Hypothalamus (tissue), 51 donors: Measurements from ENCODE around the gene CMTM3.
"Not testable (repeated sequence)": the region's sequence is repeated elsewhere in the genome, so short reads cannot be mapped to it uniquely, and the experiment has no call there.

Source experiments
- DNase-seq, 51 donors: peaks; one replicate each; lab custom pipeline; 2025; lab: John Stamatoyannopoulos, UW

CMTM3 gene

DNA sequence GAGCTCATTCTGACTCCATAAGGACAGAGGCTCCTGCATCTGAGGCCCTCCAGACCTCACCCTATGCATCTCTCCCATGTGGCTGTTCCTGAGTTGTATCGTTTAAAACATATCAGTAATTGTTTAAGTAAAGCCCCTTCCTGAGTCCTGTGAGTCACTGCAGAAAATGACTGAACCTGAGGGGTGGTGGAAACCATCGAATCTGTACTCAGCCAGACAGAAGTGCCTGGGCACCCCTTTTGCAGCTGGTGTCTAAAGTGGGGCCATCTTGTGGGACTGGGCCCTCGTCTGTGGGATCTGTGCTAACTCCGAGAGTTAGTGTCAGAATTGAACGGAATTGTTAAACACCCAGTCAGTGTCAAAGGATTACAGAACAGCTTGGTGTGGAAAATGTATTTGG, 25.4 kb downstream of the CMTM3 start:
- no peak for DNase-seq

DNA sequence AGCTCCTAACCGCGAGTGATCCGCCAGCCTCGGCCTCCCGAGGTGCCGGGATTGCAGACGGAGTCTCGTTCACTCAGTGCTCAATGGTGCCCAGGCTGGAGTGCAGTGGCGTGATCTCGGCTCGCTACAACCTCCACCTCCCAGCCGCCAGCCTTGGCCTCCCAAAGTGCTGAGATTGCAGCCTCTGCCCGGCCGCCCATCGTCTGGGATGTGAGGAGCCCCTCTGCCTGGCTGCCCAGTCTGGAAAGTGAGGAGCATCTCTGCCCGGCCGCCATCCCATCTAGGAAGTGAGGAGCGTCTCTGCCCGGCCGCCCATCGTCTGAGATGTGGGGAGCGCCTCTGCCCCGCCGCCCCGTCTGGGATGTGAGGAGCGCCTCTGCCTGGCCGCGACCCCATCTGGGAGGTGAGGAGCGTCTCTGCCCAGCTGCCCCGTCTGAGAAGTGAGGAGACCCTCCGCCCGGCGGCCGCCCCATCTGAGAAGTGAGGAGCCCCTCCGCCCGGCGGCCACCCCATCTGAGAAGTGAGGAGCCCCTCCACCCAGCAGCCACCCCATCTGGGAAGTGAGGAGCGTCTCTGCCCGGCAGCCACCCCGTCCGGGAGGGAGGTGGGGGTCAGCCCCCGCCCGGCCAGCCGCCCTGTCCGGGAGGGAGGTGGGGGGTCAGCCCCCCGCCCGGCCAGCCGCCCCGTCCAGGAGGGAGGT, 26.2 kb downstream of the CMTM3 start:
- not testable (repeated sequence) for DNase-seq

DNA sequence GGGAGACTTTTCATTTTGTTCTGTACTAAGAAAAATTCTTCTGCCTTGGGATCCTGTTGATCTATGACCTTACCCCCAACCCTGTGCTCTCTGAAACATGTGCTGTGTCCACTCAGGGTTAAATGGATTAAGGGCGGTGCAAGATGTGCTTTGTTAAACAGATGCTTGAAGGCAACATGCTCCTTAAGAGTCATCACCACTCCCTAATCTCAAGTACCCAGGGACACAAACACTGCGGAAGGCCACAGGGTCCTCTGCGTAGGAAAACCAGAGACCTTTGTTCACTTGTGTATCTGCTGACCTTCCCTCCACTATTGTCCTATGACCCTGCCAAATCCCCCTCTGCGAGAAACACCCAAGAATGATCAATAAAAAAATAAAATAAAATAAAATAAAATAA, 27.1 kb downstream of the CMTM3 start:
- not testable (repeated sequence) for DNase-seq

DNA sequence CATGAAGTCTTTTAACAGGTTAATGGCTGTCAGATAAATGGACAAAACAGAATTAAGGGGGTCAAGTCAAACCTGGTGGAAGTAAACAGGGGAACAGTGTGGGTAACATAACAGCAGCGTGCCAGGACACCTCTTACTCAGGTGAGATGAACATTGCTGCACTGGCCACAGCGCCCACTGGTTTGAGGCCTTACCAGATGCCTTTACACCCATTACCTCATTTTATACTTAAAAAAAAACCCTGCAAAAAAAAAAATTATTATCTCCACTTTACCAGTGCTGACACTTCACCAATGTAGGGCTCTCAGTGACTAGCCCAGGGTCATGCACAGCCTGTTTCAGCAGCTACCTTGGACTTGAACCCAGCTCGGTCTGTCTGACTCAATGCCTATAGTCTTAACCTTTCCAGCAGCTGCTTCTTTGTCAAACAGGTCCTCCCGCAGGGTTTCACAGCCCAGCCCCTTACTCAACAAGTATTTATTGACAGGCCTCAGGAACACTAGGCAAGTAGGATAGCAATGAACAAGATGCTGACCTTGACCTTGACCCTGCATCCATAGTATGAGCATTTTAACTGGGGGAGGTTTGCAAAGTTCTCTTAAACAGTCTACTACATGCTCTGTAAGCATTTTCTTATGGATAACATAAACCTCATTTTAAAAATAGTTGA, 30.2 kb downstream of the CMTM3 start:
- no peak for DNase-seq

DNA sequence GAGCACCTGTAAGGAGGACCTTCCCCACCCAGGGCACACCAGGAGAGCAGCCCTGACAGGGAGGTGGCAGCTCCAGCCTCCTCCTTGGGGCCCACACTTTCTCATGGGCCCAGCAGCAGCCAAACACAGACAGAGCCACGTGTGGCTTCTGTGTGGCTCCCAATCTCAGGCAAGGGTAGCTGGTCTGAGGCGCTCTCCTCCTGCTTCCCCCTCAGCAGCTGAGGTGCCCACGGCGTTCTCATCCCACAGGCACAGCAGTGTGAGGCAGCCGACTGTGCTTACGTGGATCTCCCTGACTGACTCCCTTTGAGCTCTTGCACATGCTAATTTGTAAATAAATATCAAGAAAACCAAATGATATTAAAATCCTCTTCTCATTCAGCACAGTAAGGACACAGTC, 30.9 kb downstream of the CMTM3 start:
- no peak for DNase-seq

DNA sequence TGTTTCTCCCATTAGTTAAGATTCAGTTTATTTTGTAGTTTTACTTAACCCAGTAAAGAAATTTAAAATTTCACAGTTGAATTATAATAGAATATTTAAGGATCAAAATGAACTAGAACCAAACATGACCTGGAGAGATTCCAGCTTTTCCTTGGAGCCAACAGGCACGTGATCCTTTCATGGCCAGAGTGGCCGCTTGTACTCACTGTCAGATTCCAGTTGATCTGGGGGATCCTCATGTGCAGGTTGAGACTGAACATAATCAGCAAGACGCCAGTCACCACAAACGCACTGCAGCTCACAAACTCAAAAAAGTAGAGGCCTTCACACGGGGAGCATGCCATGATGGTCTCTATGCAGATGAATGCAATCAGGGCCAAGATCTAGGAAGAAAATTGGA, 31.7 kb downstream of the CMTM3 start:
- no peak for DNase-seq

DNA sequence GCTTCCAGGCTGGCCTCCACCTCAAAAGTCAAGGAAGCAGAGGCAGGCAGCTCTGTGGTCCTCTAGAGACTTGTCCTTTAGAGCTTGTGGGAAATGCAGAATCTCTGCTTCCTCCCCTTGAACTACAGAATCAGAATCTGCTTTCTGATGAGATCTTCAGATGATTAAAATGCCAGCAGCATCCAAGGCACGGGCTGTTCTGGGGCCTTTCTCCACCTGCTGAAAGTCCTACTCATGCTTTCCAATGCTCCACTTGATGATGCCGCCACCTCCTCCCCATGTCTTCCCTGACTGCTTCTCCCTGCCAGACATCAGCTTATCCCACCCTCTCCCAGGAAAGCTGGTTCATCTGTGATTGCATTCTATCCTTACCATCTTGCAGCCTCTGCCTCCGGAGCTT, 33.3 kb downstream of the CMTM3 start:
- peak in 1 of 51 donors; percentile 20 for DNase-seq

DNA sequence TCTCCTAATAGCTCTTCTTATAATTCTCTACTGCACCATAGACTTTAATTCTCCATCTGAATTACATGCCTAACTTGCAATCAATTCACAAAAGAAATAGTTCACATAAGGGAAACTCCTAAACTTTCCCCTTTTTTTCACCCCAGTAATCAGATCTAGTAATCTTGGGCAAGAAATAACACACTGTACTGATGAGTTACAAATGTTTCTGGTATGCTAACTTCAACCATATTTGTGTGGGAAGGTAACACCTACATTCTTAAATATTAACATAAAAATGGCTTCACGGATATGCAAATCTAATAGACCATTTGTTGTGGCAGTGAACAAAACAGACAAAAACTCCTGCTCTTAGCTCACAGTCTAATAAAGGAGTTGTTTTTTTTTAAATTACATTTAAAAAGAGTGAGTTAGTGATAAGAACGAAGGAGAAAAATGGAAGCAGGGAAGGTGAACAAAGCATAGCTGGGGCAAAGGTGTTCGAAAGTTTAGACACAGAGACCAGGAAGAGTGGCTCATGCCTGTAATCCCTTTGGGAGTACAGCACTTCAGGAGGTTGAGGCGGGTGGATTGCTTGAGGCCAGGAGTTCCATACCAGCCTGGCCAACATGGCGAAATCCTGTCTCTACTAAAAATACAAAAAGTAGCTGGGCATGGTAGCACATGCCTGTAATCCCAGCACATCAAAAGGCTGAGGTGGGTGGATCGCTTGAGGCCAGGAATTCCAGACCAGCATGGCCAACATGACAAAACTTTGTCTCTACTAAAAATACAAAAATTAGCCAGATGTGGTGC, 34.8 kb downstream of the CMTM3 start:
- no peak for DNase-seq

DNA sequence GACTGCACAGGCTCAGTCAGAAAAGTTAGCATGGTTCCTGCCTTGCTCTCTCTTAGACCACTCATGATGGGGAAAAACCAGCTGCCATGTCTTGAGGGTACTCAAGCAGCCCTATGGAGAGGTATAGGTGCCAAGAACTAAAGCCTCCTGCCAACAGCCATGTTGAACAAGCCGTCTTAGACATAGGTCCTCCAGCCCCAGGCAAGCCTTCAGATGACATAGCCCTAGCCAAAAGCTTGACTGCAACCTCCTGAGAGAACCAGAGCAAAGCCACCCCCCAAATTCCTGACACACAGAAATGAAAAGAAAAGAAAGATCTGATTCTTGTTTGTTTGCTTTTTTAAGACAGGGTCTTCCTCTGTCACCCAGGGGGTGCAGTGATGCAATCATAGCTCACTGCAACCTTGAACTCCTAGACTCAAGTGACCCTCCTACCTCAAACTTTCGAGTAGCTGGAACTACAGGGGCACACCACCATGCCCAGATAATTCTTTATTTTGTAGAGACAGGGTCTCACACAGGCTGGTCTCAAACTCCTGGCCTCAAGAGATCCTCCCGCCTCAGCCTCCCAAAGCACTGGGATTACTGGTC, 36.3 kb downstream of the CMTM3 start:
- no peak for DNase-seq

DNA sequence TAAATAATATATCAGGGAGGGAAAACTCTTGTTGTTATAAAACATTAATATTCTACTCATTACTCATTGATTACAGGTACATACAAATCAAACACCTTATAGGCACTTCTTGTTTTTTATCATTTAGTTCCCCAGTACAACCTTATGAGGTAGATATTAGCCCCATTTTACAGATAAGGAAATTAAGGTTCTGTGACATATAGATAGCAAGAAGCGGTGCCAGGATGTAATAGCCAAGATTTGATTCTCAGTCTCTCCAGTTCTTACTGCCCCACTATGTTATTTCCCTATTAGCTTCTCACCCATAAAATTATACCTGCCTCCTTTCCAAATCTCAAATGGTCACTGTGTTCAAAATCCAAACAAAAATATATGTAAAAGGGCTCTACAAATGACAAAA, 36.9 kb downstream of the CMTM3 start:
- DNase-seq = no peak

DNA sequence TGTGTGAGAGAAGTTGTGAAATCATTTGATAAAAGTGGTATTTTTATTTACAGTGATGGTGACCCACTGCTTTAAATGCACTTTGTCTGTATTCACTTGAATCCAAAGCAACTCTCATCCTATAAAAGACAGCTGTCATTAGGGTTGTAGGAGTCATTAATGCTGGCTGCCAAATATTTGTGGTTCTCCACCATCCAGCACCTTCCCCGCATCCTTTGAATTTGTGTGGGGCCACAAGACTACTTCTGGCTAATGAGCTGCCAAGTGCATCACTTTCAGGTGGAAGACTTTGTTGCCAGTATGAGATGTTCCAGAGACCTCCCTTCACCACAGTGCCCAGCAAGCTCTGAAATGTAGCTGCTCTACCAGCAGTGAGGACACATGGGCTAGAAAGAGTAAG, 43.4 kb downstream of the CMTM3 start:
- DNase-seq = no peak

DNA sequence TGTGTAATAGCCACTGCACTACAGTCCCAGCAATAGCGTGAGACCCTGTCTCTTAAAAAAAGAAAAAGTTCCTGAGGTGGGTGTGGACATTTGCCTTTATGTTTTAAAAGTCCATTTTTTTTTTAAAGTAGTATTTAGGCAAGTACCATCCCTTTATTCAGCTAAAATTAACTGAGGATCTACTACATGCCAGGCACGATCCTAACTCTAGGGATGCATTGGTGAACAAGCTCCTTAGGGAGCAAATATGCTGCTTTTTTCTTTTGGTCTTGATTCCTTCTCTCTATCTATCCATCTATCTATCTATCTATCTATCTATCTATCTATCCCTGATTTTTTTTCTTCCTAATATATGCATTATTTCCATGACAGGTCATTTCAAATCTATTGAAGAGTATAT, 44.7 kb downstream of the CMTM3 start:
- no peak for DNase-seq

DNA sequence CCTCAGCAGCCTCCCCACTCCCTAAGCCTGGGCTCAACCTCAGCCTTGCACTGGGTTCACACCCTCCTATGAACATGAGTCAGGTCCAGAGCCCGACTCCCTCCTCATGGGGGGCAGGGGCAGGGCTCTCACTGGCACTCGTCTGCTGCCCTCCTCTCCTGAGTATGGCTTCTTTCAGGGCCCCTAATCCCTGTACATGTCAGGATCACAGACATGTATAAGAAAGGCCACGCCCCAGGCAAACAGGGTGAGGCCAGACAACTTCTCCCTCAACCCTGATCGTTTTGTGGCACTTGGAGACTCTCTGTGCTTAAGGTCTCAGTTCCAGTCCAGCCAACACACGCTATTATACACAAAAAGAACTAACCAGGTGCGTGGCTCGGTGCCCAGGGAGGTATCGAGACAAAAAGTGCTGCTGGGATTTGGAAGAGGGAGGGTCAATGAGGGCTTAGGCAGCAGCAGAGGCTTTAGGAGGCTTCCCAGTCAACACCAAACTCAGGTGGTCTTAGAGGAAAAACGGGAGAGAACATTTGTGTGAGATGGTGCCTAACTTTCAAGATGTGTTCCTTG, 45.2 kb downstream of the CMTM3 start:
- no peak for DNase-seq

DNA sequence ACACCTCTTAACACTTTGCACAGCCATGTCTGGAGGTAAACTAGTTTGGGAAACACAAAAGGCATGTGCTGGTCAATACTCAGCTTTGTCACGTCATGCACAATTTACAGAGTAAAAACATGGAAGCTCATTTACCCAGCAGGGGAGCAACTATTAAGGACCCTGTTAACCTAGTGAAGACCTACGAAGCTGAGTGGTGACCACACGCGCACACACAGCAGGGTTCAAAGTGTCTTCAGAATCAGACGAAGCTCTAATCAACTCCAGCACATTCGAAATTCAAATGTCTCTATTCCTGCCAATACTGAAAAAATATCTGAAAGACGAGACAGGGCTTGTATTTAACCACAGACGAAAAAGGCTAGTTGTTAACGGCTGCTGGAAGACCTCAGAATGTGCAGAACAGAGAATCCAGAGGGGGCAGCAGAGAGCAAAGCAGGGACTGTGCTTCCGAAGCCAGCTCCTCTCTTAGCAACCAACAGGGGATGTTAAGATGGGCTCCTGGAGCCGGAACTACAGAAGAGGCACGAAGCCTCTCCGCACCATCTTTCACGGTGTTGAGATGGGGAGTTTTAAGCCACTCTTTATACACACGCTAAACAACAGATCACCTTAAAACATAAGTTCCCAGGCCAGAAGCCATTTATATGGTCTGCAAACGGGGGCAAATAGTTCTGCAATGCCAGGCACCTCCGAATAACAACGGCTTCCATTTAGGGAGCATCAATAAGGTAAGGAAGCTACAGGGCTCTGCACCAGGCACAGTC, 46.4 kb downstream of the CMTM3 start:
- peak in 48 of 51 donors; percentile 5 to 92 (median 60) for DNase-seq

DNA sequence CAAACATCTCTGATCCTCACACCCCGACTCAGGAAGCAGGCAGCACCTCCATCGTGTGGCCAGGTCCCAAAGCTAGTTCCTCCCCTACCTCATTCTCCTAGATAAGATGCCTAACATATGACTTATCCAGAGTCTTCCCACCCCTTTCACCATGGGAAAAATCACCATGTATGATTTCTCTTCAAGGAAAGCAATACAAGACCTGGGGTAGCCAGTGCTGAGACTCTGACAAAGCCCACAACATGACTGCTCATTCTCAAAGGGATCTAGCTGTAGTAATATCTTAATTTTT, 46.9 kb downstream of the CMTM3 start:
- no peak for DNase-seq

DNA sequence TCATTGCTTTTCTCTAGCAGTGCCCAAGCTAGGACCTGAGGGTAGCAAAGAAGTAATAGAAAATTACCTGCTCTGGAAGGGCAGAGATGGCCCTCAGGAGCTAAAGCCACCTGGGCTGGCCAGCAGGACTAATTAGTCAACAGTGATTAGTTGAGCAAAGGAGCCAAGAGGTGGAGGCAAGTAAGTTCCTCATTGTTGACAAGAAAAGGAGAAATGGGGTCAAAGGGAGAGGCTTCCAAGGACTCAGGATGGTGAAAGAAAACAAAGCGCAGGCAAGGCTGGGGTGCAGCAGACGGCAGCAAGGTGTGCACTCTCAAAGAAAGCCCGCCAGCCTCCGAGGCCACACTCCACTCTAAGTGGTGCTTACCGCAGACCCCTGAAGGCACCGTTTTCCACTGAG, 47.5 kb downstream of the CMTM3 start:
- DNase-seq = no peak

DNA sequence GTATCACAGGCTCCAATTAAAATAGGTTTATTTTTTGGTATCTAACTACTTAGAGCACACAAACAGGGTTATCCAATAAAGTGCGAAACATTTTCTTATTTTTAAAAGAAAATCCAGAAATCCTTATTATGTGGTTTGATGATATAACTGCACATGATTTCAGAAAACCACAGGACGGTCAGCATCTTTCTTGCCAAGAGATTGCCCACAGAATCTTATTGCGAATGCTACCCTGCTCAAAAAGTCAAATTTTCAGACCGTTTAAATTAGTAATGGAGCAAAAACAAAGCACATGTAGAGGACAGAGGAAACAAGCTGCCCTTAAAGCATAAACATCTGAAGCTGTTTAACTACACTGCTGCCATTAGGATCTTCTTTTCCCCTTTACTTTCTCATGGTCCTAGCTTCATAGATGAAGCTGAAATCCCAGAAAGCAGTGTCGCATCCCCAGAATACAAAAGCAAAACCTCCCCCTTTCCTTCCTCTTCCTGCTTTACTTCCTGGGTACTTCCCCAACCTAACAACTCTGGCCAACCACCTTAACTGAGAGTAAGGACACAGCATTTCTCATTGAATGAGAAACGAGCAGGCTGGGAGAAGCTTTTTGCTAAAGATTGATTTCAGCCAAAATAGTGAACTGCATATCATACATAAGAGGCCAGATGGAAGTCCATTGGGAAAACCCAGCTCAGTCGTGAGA, 48.3 kb downstream of the CMTM3 start:
- no peak for DNase-seq

DNA sequence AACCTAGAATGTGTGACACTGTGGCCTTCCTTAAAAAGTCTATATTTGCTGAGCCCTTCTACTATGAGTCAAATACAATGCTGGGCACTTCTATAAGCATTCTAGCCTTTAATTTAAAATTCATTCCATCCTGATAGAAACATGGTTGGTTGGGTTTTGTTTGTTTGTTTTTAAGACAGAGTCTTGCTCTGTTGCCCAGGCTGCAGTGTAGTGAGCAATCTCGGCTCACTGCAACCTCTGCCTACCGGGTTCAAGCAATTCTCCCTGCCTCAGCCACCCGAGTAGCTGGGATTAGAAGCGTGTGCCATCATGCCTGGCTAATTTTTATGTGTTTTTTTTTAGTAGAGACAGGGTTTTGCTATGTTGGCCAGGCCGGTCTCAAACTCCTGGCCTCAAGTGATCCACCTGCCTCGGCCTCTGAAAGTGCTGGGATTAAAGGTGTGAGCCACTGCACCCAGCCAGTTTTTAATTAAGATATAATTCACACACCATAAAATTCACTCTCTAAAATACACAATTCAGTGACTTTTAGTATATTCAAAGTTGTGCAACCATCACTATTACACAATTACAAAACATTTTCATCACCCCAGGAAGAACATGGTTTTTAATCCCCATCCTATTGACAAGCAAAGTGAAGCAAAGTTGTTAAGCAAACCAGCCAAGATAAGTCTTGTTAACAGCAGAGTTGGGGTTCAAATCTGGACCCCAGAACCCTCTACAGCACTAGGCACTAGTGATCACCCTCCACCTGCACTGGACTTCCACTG, 49.3 kb downstream of the CMTM3 start:
- DNase-seq = no peak

DNA sequence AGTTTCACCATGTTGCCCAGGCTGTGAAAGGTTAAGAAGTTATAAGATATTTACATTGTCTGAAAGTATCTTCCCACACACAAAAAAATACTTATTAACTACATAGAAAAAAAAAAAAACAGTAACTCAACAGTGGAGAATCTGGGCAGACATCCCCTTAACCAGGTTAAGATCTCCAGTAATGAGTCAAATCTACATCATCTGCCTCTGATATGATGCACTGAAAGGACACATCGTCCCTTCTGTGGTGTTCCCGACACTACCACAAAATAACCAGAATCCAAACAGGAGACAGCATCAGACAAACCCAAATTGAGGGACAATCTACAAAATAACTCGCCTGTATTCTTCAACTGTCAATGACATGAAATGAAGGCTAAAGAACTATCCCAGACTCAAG, 52.0 kb downstream of the CMTM3 start:
- DNase-seq = no peak
